ENCODE measurements around the gene ANXA9. TPM values are rescaled to one million over a fixed set of nuclear protein-coding genes. Genes with fewer than 3 reads are reported as not detected.

ANXA9 gene
- total RNA-seq, 4 donors from 2014 or later: 0.31 TPM; not detected in 3

GRCh38 chr1:150960646-150961045 is 21.4 kb upstream of the ANXA9 start:
- H3K9me3 ChIP-seq: no peaks in the 10 kb centered on the region
- no peak overlapping the region for H3K4me3 ChIP-seq
- no peaks in the 10 kb centered on the region for H3K4me1 ChIP-seq
- no peak for ATAC-seq
- no peak for TF ChIP-seq EP300 (IDR thresholded peaks at IDR 0.05)
- no peak for TF ChIP-seq POLR2AphosphoS5 (IDR thresholded peaks at IDR 0.05)
- TF ChIP-seq CTCF (IDR thresholded peaks at IDR 0.05): no peak
- no peak for TF ChIP-seq POLR2A (IDR thresholded peaks at IDR 0.05)
- peaks cover 0 to 99% of the 10 kb centered on the region in 2 donors for H3K36me3 ChIP-seq
- no peaks in the 10 kb centered on the region for H3K27me3 ChIP-seq
- H3K27ac ChIP-seq: no peak overlapping the region
- WGBS, 2 donors (ENCODE audit: low coverage in 1 of 2): 93 to 96% methylated on average over 4 to 5 of the region's 7 CpGs

- H3K36me3 ChIP-seq: peaks cover 0 to 100% of the 10 kb centered on the region in 2 donors
- no peaks in the 10 kb centered on the region for H3K4me1 ChIP-seq
- ATAC-seq: no peak
- no peak overlapping the region for H3K27ac ChIP-seq
- no peak overlapping the region for H3K4me3 ChIP-seq
- no peaks in the 10 kb centered on the region for H3K9me3 ChIP-seq
- WGBS, 2 donors (ENCODE audit: low coverage in 1 of 2): 54 to 75% methylated on average over 4 of the region's 4 CpGs
- no peak for TF ChIP-seq CTCF (IDR thresholded peaks at IDR 0.05)
- no peak for TF ChIP-seq EP300 (IDR thresholded peaks at IDR 0.05)
- no peaks in the 10 kb centered on the region for H3K27me3 ChIP-seq
Observed at GRCh38 chr1:150961756-150962155, 20.3 kb upstream of the ANXA9 start.

- H3K27ac ChIP-seq: no peak overlapping the region
- peaks cover 4 to 100% of the 10 kb centered on the region in 2 donors for H3K36me3 ChIP-seq
- no peaks in the 10 kb centered on the region for H3K27me3 ChIP-seq
- WGBS, 2 donors (ENCODE audit: low coverage in 1 of 2): 83 to 90% methylated on average over 2 to 8 of the region's 10 CpGs
- H3K4me1 ChIP-seq: peaks cover 0 to 7% (median 0%) of the 10 kb centered on the region in 3 donors
- H3K4me3 ChIP-seq: no peak overlapping the region
- no peak for ATAC-seq
- TF ChIP-seq POLR2AphosphoS5 (IDR thresholded peaks at IDR 0.05) (no peak), EP300 (IDR thresholded peaks at IDR 0.05) (no peak), CTCF (IDR thresholded peaks at IDR 0.05) (no peak), POLR2A (IDR thresholded peaks at IDR 0.05) (no peak)
- no peaks in the 10 kb centered on the region for H3K9me3 ChIP-seq
Observed at GRCh38 chr1:150963321-150964163, 18.6 kb upstream of the ANXA9 start.

- Histone ChIP-seq H3K4me1 (peaks cover 0 to 13% (median 0%) of the 10 kb centered on the region in 3 donors), H3K36me3 (peaks cover 4 to 100% of the 10 kb centered on the region in 2 donors), H3K4me3 (no peak overlapping the region), H3K27ac (no peak overlapping the region), H3K27me3 (no peaks in the 10 kb centered on the region), H3K9me3 (no peaks in the 10 kb centered on the region)
- ATAC-seq: no peak
- WGBS, 2 donors (ENCODE audit: low coverage in 1 of 2): 63% methylated on average over 4 of the region's 5 CpGs; no CpG with 5 or more reads in 1 of the 2 donors
- TF ChIP-seq POLR2AphosphoS5 (IDR thresholded peaks at IDR 0.05): no peak
- no peak for TF ChIP-seq EP300 (IDR thresholded peaks at IDR 0.05)
- no peak for TF ChIP-seq POLR2A (IDR thresholded peaks at IDR 0.05)
- TF ChIP-seq CTCF (IDR thresholded peaks at IDR 0.05): no peak
Observed at GRCh38 chr1:150964164-150964489, 18.0 kb upstream of the ANXA9 start.

GRCh38 chr1:150965605-150966004 is 16.5 kb upstream of the ANXA9 start:
- H3K4me1 ChIP-seq: peaks cover 0 to 27% (median 4%) of the 10 kb centered on the region in 3 donors
- no peaks in the 10 kb centered on the region for H3K9me3 ChIP-seq
- TF ChIP-seq POLR2A (IDR thresholded peaks at IDR 0.05): no peak
- TF ChIP-seq EP300 (IDR thresholded peaks at IDR 0.05): no peak
- no peak for TF ChIP-seq CTCF (IDR thresholded peaks at IDR 0.05)
- TF ChIP-seq POLR2AphosphoS5 (IDR thresholded peaks at IDR 0.05): no peak
- H3K36me3 ChIP-seq: peaks cover 4 to 86% of the 10 kb centered on the region in 2 donors
- no peak overlapping the region for H3K4me3 ChIP-seq
- no peak overlapping the region for H3K27ac ChIP-seq
- ATAC-seq: no peak
- no peaks in the 10 kb centered on the region for H3K27me3 ChIP-seq
- 72 to 90% methylated on average over 2 to 4 of the region's 4 CpGs for WGBS, 2 donors (ENCODE audit: low coverage in 1 of 2)

Measured in gastroesophageal sphincter (tissue), 4 donors.